GM19463 (cell line): ENCODE measurements around the gene SPATA13.

ENCODE experiments used
- ATAC-seq: cut with Tn5 transposase; IDR thresholded peaks from one replicate; pipeline ENCODE4 v1.9.1; 2021; ENCODE audit warnings: mild to moderate bottlenecking, moderate library complexity; ENCODE audit not compliant: unreplicated experiment

SPATA13 gene

GRCh38 chr13:24166561-24166960 is 6.0 kb downstream of the SPATA13 start:
- no peak for ATAC-seq

GRCh38 chr13:24167666-24168391 is 7.3 kb downstream of the SPATA13 start:
- ATAC-seq = no peak

DNA sequence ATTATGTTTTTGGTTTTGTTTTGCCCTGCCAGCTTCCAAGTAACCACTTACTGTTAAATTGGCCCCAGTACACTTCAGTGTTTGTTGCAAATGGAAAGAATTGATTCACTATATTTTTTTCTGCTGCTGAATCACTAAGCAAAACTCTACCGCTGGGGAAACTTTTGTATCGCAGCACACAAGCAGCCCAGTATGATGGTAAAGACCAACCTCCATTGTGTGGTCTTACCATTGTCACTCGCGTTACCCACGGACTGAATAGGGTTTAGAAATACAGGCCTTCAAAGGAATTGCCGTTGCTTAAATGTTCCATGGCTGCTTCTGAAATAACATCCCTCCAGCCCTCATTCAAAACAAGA is 7.9 kb downstream of the SPATA13 start:
- no peak for ATAC-seq

DNA sequence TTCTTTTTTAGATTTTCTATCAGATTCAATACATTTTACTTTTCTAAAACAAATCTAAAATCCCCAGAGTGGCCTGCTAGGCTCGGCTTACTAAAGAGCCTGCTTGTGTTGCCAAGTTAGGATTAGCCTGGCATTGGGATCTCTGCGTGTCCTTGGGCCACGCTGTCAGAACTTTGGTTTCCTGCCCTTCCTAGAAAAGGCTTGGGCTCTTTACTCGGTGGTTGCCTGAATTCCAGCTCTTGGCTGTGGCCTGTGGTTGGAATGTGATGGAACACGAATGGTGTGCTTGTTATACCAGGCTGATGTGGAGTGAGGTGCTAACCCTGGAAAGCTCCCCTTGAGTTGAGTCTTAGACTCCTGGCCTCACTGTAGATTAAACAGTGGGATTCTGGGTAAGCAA is 8.5 kb downstream of the SPATA13 start:
- no peak for ATAC-seq

- no peak for ATAC-seq
Measured at GRCh38 chr13:24172071-24172470, 11.6 kb downstream of the SPATA13 start.

GRCh38 chr13:24173795-24174194 is 13.3 kb downstream of the SPATA13 start:
- no peak for ATAC-seq

GRCh38 chr13:24175847-24176246 is 15.3 kb downstream of the SPATA13 start:
- no peak for ATAC-seq

GRCh38 chr13:24176351-24177101 is 16.0 kb downstream of the SPATA13 start:
- no peak for ATAC-seq

DNA sequence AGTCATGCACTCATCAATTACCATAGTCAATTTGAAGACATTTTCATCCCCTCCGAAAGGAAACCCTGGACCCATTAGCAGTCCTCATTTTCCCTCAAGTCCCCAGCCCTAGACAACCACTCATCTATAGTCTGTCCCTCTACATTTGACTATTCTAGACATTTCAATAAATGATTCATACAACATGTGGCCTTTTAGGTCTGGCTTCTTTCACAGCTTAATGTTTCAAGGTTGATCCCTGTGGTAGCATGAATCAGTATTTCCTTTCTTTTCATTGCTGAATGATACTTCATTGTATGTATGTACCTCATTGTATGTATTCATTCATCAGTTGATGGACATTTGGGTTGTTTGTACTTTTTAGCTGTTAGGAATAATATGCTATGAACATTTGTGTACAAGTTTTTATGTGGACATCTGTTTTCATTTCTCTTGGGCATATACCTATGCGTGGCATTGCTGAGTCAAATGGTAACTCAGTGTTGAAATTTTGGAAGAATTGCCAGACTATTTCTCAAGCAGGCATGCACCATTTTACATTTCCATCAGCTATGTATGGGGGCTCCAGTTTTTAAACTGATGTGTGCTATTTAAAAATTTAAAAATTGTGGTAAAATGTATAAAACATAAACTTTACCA is 18.4 kb downstream of the SPATA13 start:
- ATAC-seq = no peak

DNA sequence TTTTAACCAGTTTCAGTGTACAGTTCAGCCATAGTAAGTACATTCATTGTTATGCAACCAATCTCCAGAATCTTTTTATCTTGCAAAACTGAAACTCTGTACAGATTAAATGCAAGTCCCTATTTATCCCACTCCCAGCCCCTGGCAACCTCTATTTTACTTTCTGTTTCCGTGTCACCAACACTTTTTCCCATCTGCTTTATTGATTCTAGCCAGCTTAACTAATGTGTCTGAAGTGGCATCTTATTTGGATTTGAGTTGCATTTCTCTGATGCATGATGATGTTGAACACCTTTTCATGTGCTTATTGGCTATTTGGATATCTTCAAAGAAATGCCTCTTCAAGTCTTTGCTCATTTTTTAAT is 18.9 kb downstream of the SPATA13 start:
- no peak for ATAC-seq

DNA sequence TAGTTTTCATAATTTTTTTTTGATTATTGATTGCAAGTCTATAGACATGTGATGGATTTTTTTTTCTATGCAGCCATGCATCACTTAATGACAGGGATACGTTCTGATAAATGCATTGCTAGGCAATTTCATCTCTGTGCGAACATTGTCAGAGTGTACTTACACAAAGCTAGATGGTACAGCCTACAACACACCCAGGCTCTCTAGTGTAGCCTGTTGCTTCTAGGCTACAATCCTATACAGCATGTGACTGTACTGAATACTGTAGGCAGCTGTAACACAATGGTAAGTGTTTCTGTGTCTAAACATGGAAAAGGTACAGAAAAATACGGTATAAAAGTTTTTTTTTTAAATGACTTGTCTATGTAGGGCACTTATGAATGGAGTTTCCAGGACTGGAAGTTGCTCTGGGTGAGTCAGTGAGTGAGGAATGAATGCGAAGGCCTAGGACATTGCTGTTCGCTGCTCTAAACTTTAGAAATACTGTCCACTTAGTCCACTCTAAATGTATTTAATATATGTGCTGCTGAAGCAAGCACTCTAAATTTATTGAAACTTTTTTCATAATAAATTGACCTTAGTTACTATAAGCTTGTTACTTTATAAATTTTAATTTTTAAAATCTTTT is 20.3 kb downstream of the SPATA13 start:
- ATAC-seq = no peak

- ATAC-seq = no peak
Measured at GRCh38 chr13:24181991-24182702, 21.6 kb downstream of the SPATA13 start.

- ATAC-seq = no peak
Measured at GRCh38 chr13:24182703-24183081, 22.2 kb downstream of the SPATA13 start.

GRCh38 chr13:24183741-24184182 is 23.2 kb downstream of the SPATA13 start:
- ATAC-seq = no peak

DNA sequence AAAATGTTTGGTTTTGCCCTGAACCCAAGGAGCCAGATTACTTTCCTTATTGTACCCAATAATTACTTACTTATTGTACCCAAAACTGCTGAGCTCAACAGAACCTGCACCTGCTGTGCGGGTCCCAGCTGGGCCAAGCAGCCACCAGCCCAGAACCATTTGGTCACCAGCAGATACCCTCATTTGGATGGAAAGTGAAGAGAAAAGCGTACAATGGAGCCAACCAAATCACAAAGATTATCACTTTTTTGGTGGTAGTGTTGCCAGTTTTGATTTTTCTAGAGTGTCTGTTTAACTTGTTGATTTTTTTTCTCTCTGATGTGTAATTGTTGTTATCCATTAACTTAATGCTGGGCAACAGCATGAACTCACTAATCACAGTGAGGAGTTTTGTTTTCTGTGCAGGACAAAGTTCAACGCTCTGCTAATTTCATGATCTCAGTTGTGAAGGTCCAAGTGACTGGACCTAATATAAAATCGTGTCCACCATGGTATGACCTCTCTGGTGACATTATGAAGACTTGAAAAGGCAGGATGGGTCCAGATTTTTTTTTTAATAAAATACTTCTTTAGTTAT is 23.8 kb downstream of the SPATA13 start:
- ATAC-seq = no peak

DNA sequence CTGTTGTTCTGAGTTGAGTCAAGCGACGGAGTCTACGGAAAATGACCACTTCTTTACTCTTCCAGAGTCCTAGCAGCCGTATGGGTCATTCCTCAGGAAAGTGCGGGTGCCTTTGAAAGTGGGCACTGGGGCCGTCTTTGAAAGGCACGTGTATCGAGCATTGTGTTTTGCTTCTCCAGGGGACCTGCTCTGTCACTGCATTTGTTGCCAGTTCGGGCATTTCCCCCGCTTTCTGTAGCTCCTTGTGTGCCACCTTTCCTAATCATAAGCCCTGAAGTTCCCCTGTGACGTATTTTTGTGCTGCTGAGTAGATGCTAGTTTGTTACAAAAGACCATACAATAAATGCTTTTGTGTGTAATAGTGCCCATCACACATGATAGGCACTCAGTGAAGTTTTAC is 24.4 kb downstream of the SPATA13 start:
- no peak for ATAC-seq

DNA sequence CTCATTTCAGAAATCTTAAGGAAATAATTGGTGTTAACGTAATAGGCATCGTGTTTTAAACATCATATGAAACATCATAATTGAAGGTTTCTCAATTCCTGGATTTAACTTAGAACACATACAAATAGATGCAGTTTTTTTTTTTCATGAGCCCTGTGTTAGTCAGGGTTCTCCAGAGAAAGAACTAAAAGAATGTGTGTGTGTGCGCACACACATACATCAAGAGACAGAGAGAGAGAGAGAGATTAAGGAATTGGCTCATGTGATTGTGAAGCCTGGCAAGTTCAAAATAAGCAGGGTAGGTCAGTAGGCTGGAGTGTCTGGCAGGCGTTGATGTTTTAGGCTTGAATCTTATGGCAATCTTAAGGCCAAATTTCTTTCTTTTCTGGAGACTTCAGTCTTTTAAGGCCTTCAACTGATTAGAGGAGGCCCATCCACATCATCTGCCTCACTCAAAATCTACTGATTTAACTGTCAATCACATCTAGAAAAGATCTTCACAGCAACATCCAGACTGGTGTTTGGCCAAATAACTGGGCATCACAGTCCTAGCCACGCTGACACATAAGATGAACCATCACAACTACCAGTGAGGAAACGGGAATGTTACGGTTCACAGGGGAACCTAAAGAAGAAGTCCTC is 25.2 kb downstream of the SPATA13 start:
- no peak for ATAC-seq

GRCh38 chr13:24187185-24187584 is 26.7 kb downstream of the SPATA13 start:
- ATAC-seq = no peak

GRCh38 chr13:24192057-24192810 is 31.7 kb downstream of the SPATA13 start:
- ATAC-seq = no peak

- no peak for ATAC-seq
Measured at GRCh38 chr13:24192811-24193162, 32.3 kb downstream of the SPATA13 start.
